ENCODE results near the gene GNAO1.

DNA sequence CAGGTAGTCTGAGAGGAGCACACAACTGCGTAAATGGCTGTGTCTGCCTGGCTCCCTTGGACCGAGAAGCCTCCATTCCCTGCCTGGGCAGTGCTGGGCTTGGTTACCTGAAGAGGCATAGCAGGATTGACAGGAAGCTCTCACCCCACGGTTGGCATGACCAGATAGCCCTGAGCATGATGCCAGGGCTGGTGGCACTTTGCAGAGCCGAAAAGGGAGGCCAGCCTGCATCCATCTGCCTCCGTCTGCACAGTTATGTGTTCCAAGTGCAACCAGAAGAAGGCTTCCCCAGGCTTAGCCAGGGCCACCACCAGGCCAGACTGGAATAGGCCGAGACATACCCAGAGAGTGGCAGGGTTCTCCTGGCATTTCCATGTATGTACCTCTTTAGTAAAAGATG lies 36.6 kb downstream of the GNAO1 start:
- TF ChIP-seq, protein P1, sequence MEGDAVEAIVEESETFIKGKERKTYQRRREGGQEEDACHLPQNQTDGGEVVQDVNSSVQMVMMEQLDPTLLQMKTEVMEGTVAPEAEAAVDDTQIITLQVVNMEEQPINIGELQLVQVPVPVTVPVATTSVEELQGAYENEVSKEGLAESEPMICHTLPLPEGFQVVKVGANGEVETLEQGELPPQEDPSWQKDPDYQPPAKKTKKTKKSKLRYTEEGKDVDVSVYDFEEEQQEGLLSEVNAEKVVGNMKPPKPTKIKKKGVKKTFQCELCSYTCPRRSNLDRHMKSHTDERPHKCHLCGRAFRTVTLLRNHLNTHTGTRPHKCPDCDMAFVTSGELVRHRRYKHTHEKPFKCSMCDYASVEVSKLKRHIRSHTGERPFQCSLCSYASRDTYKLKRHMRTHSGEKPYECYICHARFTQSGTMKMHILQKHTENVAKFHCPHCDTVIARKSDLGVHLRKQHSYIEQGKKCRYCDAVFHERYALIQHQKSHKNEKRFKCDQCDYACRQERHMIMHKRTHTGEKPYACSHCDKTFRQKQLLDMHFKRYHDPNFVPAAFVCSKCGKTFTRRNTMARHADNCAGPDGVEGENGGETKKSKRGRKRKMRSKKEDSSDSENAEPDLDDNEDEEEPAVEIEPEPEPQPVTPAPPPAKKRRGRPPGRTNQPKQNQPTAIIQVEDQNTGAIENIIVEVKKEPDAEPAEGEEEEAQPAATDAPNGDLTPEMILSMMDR (IDR thresholded peaks at IDR 0.05) = no peak
- no peak for TF ChIP-seq POLR2A (IDR thresholded peaks at IDR 0.05)

Measured in esophagus squamous epithelium (tissue), 4 donors.